ENCODE data around the gene RTTN. TPM values are rescaled to one million over a fixed set of nuclear protein-coding genes. Genes with fewer than 3 reads are reported as not detected.

Gene RTTN
- polyA plus RNA-seq, 2 of the 4 experiments (the other 2 are of a cell fraction), result 8.4 to 24.6 TPM

- Histone ChIP-seq H3K4me2 (no peak overlapping the region), H3K9me3 (no peaks in the 10 kb centered on the region), H3K4me3 (no peak overlapping the region), H3K4me1 (peaks cover 15% of the 10 kb centered on the region; the same call in 2 of the 3 replicates), H3K27ac (no peak overlapping the region)
- FAIRE-seq, result no peak
- POLR2A ChIA-PET, result no interaction called here
- DNase-seq (ENCODE audit: low read depth in 1 of 2, low spot score in 1 of 2), result no peak
- no peak for ATAC-seq
- CTCF ChIA-PET, result no interaction called here
- 96% methylated on average over 1 of the region's 1 CpG for WGBS (ENCODE audit: missing lambda C conversion rate)
- TF ChIP-seq MAZ (IDR thresholded peaks at IDR 0.05; ENCODE audit: borderline replicate concordance, low read depth, low read length) (no peak), POLR2AphosphoS2 (conservative IDR thresholded peaks at IDR 0.05; ENCODE audit: low read length) (no peak), NR3C1 (IDR thresholded peaks at IDR 0.05) (no peak), CBX2 (IDR thresholded peaks at IDR 0.05; ENCODE audit: borderline replicate concordance, low read depth) (no peak), USF2 (IDR thresholded peaks at IDR 0.05) (no peak), RFX5 (IDR thresholded peaks at IDR 0.05) (no peak), RNF2 (IDR thresholded peaks at IDR 0.05; ENCODE audit: borderline replicate concordance, low read depth) (no peak), MYC (IDR thresholded peaks at IDR 0.05; ENCODE audit: borderline replicate concordance, low read length) (no peak), HOXA7 (CRISPR knock-in tag; IDR thresholded peaks at IDR 0.05) (no peak)
- TF ChIP-seq, protein P1, sequence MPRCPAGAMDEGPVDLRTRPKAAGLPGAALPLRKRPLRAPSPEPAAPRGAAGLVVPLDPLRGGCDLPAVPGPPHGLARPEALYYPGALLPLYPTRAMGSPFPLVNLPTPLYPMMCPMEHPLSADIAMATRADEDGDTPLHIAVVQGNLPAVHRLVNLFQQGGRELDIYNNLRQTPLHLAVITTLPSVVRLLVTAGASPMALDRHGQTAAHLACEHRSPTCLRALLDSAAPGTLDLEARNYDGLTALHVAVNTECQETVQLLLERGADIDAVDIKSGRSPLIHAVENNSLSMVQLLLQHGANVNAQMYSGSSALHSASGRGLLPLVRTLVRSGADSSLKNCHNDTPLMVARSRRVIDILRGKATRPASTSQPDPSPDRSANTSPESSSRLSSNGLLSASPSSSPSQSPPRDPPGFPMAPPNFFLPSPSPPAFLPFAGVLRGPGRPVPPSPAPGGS (IDR thresholded peaks at IDR 0.05), result no peak
Measured at GRCh38 chr18:70139138-70139537, 66.3 kb downstream of the RTTN start.

DNA sequence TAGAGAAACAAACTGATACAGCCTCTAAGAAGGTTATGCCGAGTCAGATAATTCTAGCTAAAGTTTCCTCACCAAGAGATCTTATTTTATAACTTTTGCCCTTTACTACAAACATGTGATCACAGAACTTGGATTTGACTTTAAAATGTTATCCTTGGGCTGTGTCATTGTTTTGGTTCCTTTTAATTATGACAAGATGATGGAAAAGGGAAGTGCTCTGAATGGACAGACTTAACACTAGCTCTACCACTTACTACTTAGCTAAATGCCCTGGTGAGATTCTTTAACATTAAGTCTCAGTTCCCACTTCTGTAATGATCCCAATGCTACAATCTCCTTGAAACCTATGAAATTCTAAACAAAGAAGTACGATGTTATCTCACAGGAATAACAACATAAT lies 69.9 kb downstream of the RTTN start:
- CTCF ChIA-PET, result no interaction called here
- WGBS (ENCODE audit: missing lambda C conversion rate), result 83% methylated on average over 2 of the region's 2 CpGs
- H3K9me3 ChIP-seq, result no peaks in the 10 kb centered on the region
- no peak overlapping the region for H3K4me3 ChIP-seq
- peak; percentile 15 for TF ChIP-seq MAFK (IDR thresholded peaks at IDR 0.05; ENCODE audit: partially characterized antibody)
- TF ChIP-seq, protein P2, sequence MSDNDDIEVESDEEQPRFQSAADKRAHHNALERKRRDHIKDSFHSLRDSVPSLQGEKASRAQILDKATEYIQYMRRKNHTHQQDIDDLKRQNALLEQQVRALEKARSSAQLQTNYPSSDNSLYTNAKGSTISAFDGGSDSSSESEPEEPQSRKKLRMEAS (IDR thresholded peaks at IDR 0.05), result no peak
- TF ChIP-seq, protein P3, sequence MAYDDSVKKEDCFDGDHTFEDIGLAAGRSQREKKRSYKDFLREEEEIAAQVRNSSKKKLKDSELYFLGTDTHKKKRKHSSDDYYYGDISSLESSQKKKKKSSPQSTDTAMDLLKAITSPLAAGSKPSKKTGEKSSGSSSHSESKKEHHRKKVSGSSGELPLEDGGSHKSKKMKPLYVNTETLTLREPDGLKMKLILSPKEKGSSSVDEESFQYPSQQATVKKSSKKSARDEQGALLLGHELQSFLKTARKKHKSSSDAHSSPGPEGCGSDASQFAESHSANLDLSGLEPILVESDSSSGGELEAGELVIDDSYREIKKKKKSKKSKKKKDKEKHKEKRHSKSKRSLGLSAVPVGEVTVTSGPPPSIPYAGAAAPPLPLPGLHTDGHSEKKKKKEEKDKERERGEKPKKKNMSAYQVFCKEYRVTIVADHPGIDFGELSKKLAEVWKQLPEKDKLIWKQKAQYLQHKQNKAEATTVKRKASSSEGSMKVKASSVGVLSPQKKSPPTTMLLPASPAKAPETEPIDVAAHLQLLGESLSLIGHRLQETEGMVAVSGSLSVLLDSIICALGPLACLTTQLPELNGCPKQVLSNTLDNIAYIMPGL (CRISPR knock-in tag; IDR thresholded peaks at IDR 0.05; ENCODE audit: borderline replicate concordance), result no peak
- no peak for TF ChIP-seq HOXA7 (CRISPR knock-in tag; IDR thresholded peaks at IDR 0.05)
- TF ChIP-seq RFX5 (IDR thresholded peaks at IDR 0.05), result no peak
- H3K4me1 ChIP-seq, result peaks cover 37% of the 10 kb centered on the region
- H3K27ac ChIP-seq, result no peak overlapping the region
- DNase-seq (ENCODE audit: low read depth in 1 of 2, low spot score in 1 of 2) (no peak), ATAC-seq (no peak), FAIRE-seq (no peak)
- no peak overlapping the region; the same call in 2 of the 3 replicates for H3K4me2 ChIP-seq
- POLR2A ChIA-PET, result no interaction called here

GRCh38 chr18:70132999-70133398 lies 72.5 kb downstream of the RTTN start:
- H3K27ac ChIP-seq, result peak overlapping the region; percentile 51 to 56
- WGBS (ENCODE audit: missing lambda C conversion rate), result 19% methylated on average over 2 of the region's 2 CpGs
- ChIA-PET CTCF (no interaction called here), POLR2A (interaction anchor here (0.7 kb wide), 1 partner anchor 9 kb away, joined by 4 read pairs; no protein-coding TSS in a partner anchor)
- ATAC-seq, result peak; percentile 82 to 89
- TF ChIP-seq FOSL2 (IDR thresholded peaks at IDR 0.05) (no peak), FOSL2 (CRISPR knock-in tag; IDR thresholded peaks at IDR 0.05) (peak; percentile 19; the same call in 1 of the 2 replicates), TFCP2L1 (CRISPR knock-in tag; IDR thresholded peaks at IDR 0.05) (no peak)
- H3K4me2 ChIP-seq, result peak overlapping the region; percentile 44
- no peaks in the 10 kb centered on the region for H3K9me3 ChIP-seq
- no peak for FAIRE-seq
- DNase-seq (ENCODE audit: low read depth in 1 of 2, low spot score in 1 of 2), result peak in 1 of 2 experiments; percentile 33
- no peak overlapping the region for H3K4me3 ChIP-seq
- H3K4me1 ChIP-seq, result peaks cover 37% of the 10 kb centered on the region

DNA sequence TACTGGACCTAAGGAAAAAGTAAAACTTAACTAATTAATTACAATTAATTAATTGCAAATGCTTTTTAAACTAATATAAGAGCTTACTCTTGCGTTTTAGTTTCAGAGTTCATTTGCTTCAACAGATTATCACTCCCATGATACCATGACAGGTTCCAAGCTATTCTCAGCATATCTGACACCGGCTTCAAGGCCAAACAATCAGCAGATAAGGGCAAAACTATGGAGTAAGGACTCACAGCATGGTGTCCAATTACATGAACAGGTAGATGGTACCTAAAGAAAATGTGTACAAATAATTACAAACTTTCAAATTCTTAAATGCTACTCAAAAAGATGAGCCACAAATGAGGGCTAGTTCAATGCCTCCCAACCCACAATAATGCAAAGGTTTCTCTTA lies 77.2 kb downstream of the RTTN start:
- peaks cover 23% of the 10 kb centered on the region for H3K4me1 ChIP-seq
- ChIA-PET POLR2A (no interaction called here), CTCF (no interaction called here)
- no peaks in the 10 kb centered on the region for H3K9me3 ChIP-seq
- H3K27ac ChIP-seq, result no peak overlapping the region
- H3K4me2 ChIP-seq, result no peak overlapping the region
- WGBS (ENCODE audit: missing lambda C conversion rate), result 88% methylated on average over 2 of the region's 2 CpGs
- no peak overlapping the region for H3K4me3 ChIP-seq
- no peak for DNase-seq (ENCODE audit: low read depth in 1 of 2, low spot score in 1 of 2)
- FAIRE-seq, result no peak
- no peak for ATAC-seq
- TF ChIP-seq RAD21 (conservative IDR thresholded peaks at IDR 0.05 in 1 of 2, IDR thresholded peaks at IDR 0.05 in 1 of 2), result no peak
- no peak for TF ChIP-seq FOSB (CRISPR knock-in tag; IDR thresholded peaks at IDR 0.05)
- no peak for TF ChIP-seq HOXB5 (CRISPR knock-in tag; IDR thresholded peaks at IDR 0.05)
- TF ChIP-seq HES2 (IDR thresholded peaks at IDR 0.05), result no peak
- TF ChIP-seq HEYL (CRISPR knock-in tag; IDR thresholded peaks at IDR 0.05), result no peak
- no peak for TF ChIP-seq POLR2AphosphoS2 (conservative IDR thresholded peaks at IDR 0.05; ENCODE audit: low read length)
- TF ChIP-seq NFE2L2 (conservative IDR thresholded peaks at IDR 0.05; ENCODE audit: low read length), result no peak
- no peak for TF ChIP-seq NPAS2 (CRISPR knock-in tag; IDR thresholded peaks at IDR 0.05; ENCODE audit: borderline replicate concordance)
- no peak for TF ChIP-seq HDAC2 (IDR thresholded peaks at IDR 0.05)
- no peak for TF ChIP-seq JUNB (IDR thresholded peaks at IDR 0.05)
- TF ChIP-seq, protein P4, sequence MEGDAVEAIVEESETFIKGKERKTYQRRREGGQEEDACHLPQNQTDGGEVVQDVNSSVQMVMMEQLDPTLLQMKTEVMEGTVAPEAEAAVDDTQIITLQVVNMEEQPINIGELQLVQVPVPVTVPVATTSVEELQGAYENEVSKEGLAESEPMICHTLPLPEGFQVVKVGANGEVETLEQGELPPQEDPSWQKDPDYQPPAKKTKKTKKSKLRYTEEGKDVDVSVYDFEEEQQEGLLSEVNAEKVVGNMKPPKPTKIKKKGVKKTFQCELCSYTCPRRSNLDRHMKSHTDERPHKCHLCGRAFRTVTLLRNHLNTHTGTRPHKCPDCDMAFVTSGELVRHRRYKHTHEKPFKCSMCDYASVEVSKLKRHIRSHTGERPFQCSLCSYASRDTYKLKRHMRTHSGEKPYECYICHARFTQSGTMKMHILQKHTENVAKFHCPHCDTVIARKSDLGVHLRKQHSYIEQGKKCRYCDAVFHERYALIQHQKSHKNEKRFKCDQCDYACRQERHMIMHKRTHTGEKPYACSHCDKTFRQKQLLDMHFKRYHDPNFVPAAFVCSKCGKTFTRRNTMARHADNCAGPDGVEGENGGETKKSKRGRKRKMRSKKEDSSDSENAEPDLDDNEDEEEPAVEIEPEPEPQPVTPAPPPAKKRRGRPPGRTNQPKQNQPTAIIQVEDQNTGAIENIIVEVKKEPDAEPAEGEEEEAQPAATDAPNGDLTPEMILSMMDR (IDR thresholded peaks at IDR 0.05), result no peak
- no peak for TF ChIP-seq NR3C1 (IDR thresholded peaks at IDR 0.05)
- TF ChIP-seq CBX2 (IDR thresholded peaks at IDR 0.05; ENCODE audit: borderline replicate concordance, low read depth), result no peak

Data from A549 (cell line).